Measurements from ENCODE around the gene RELN.

RELN gene

DNA sequence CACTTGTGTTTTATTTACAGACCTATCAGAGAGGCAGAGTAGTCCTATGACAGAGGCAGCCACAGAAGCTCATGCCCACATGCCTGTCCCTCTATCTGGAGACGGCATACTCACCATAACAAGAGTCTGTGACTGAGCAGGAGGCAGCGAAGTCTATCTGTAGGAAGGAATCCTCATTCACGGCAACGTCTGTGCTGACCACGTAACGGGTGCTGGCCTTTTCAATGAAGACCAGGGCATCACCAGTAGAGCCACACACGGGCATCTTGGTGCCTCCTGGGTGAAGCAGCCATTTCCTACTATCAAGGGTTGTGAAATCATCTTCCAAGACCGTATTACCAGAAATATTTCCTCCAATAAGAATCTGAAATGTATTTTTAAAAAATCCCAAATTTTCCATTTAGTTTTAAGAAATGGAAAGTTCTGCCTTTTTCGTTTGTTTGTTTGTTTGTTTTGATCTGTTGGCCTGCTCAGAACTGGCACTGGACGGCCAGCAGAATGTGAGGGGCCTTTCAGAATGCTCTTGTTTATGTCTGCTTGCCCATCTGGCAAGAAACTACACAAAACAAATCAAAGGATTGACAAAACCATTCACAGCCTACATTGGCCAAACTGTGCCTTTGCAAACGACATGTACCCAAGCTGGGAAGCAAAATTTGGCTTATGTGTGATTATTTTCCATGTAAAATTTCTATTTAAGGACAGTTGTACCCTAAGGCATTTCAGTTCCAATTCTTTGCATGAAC, 450.3 kb downstream of the RELN start:
- Mint-ChIP-seq H3K4me1 (no peaks in the 10 kb centered on the region), H3K4me3 (no peak overlapping the region), H3K36me3 (ENCODE audit: low read depth) (no peaks in the 10 kb centered on the region), H3K27ac (no peak overlapping the region), H3K27me3 (ENCODE audit: low read depth, poor library complexity) (peaks cover 6% of the 10 kb centered on the region), H3K9me3 (no peaks in the 10 kb centered on the region)
- DNase-seq, result no peak
- TF ChIP-seq, protein P1, sequence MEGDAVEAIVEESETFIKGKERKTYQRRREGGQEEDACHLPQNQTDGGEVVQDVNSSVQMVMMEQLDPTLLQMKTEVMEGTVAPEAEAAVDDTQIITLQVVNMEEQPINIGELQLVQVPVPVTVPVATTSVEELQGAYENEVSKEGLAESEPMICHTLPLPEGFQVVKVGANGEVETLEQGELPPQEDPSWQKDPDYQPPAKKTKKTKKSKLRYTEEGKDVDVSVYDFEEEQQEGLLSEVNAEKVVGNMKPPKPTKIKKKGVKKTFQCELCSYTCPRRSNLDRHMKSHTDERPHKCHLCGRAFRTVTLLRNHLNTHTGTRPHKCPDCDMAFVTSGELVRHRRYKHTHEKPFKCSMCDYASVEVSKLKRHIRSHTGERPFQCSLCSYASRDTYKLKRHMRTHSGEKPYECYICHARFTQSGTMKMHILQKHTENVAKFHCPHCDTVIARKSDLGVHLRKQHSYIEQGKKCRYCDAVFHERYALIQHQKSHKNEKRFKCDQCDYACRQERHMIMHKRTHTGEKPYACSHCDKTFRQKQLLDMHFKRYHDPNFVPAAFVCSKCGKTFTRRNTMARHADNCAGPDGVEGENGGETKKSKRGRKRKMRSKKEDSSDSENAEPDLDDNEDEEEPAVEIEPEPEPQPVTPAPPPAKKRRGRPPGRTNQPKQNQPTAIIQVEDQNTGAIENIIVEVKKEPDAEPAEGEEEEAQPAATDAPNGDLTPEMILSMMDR (IDR thresholded peaks at IDR 0.05), result no peak

- Mint-ChIP-seq H3K4me1 (no peaks in the 10 kb centered on the region), H3K36me3 (ENCODE audit: low read depth) (no peaks in the 10 kb centered on the region), H3K4me3 (no peak overlapping the region), H3K27me3 (ENCODE audit: low read depth, poor library complexity) (peaks cover 6% of the 10 kb centered on the region), H3K9me3 (no peaks in the 10 kb centered on the region), H3K27ac (no peak overlapping the region)
- DNase-seq, result no peak
- TF ChIP-seq, protein P1 (IDR thresholded peaks at IDR 0.05), result no peak
Observed at GRCh38 chr7:103533761-103534160, 455.7 kb downstream of the RELN start.

DNA sequence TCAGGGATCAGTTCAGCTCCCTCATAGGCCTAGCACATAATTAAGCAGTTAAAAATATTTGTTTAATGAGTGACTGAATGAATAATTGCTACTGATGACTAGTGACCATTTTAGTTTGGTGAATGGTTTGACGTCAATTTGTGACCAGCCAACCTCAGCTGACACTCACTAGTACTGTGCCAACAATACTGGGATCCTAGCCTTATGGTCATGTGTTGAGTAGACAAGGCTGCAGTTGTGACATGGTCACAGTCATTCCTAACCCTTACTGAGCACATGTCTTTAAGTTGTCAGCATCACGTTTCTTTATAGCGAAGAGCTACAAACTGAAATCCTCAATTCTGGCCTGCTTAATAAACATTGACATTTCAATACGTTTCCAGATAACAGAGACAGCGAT, 456.5 kb downstream of the RELN start:
- H3K9me3 Mint-ChIP-seq, result no peaks in the 10 kb centered on the region
- DNase-seq, result no peak
- no peaks in the 10 kb centered on the region for H3K4me1 Mint-ChIP-seq
- H3K27me3 Mint-ChIP-seq (ENCODE audit: low read depth, poor library complexity), result peaks cover 6% of the 10 kb centered on the region
- no peaks in the 10 kb centered on the region for H3K36me3 Mint-ChIP-seq (ENCODE audit: low read depth)
- no peak overlapping the region for H3K4me3 Mint-ChIP-seq
- TF ChIP-seq, protein P1 (IDR thresholded peaks at IDR 0.05), result no peak
- H3K27ac Mint-ChIP-seq, result no peak overlapping the region

- Mint-ChIP-seq H3K9me3 (no peaks in the 10 kb centered on the region), H3K27me3 (ENCODE audit: low read depth, poor library complexity) (peaks cover 6% of the 10 kb centered on the region), H3K4me1 (peaks cover 11% of the 10 kb centered on the region)
Observed at GRCh38 chr7:103528152-103528551, 461.3 kb downstream of the RELN start.

DNA sequence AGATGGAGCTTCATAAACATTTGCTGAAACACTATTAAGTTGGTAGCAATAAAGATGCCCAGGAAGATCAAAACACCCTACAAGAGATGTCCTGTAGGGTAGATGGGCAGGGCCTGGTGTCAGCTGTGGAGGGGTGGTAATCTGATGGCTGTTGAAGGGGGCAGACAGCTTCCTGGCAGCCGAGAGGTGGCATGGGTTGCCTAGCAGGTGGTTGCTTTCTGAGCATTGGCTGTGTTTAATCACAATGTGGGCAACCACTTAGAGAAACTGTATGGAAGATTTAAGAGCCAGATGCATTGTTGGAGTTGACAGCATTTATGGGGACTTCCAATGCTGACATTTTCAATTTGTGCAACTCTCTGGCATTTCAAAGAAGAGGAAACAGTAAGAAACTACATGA, 463.5 kb downstream of the RELN start:
- TF ChIP-seq, protein P1 (IDR thresholded peaks at IDR 0.05), result no peak
- Mint-ChIP-seq H3K4me3 (no peak overlapping the region), H3K27ac (no peak overlapping the region), H3K36me3 (ENCODE audit: low read depth) (no peaks in the 10 kb centered on the region), H3K9me3 (no peaks in the 10 kb centered on the region), H3K4me1 (peaks cover 16% of the 10 kb centered on the region), H3K27me3 (ENCODE audit: low read depth, poor library complexity) (peaks cover 9% of the 10 kb centered on the region)
- no peak for DNase-seq

More at GRCh38 chr7:103528152-103528551, 461.3 kb downstream of the RELN start:
- H3K27ac Mint-ChIP-seq, result no peak overlapping the region
- DNase-seq, result no peak
- no peak overlapping the region for H3K4me3 Mint-ChIP-seq
- TF ChIP-seq, protein P1 (IDR thresholded peaks at IDR 0.05), result no peak
- H3K36me3 Mint-ChIP-seq (ENCODE audit: low read depth), result no peaks in the 10 kb centered on the region
